Fibroblast of lung (primary cell): ENCODE data around the gene C1S. TPM values are rescaled to one million over a fixed set of nuclear protein-coding genes. Genes with fewer than 3 reads are reported as not detected.

Experiments
- DNase-seq, 2 donors: peaks; one replicate each; pipeline versions ENCODE4 v3.0.0 to v3.0.0-alpha.2; 2010; ENCODE audit warnings: low read depth in 2 of 2
- H2AFZ ChIP-seq: 2 replicates; pipeline ENCODE4 v1.5.1; 2012; ENCODE audit warnings: low read length, control low read depth, inconsistent platforms
- H3K27ac ChIP-seq: 2 replicates; pipeline ENCODE4 v1.5.1; 2011; ENCODE audit warnings: low read length, control low read depth; ENCODE audit not compliant: insufficient read depth
- H3K27me3 ChIP-seq: 2 replicates; pipeline ENCODE4 v1.5.1; 2011; ENCODE audit warnings: mild to moderate bottlenecking, low read length; ENCODE audit not compliant: control insufficient read depth, insufficient read depth
- H3K36me3 ChIP-seq: 2 replicates; pipeline ENCODE4 v1.5.1; 2011; ENCODE audit warnings: low read length; ENCODE audit not compliant: control insufficient read depth, insufficient read depth
- H3K4me1 ChIP-seq: 2 replicates; pipeline ENCODE4 v1.5.1; 2011; ENCODE audit warnings: low read length; ENCODE audit not compliant: control insufficient read depth, insufficient read depth; ENCODE audit errors: extremely low read depth
- H3K4me2 ChIP-seq: 2 replicates; pipeline ENCODE4 v1.5.1; 2011; ENCODE audit warnings: low read length, control low read depth; ENCODE audit not compliant: insufficient read depth; ENCODE audit errors: extremely low read depth
- H3K4me3 ChIP-seq, 4 experiments: fragments of 200-600 bp in 1 of 4; sonication (generic) in 1 of 4; replicated peaks in 1 of 4; 2 replicates each; pipeline ENCODE4 v1.5.1; 2011 to 2016; ENCODE audit warnings: low read length in 4 of 4, low read depth in 3 of 4, mild to moderate bottlenecking in 3 of 4, control low read depth in 2 of 4, inconsistent platforms in 1 of 4, mixed read lengths in 1 of 4; ENCODE audit not compliant: insufficient read depth in 1 of 4; ENCODE audit errors: control extremely low read depth in 1 of 4
- H3K79me2 ChIP-seq: 2 replicates; pipeline ENCODE4 v1.5.1; 2012; ENCODE audit warnings: mild to moderate bottlenecking, low read length, inconsistent platforms; ENCODE audit not compliant: control insufficient read depth, insufficient read depth
- H3K9ac ChIP-seq: 2 replicates; pipeline ENCODE4 v1.5.1; 2011; ENCODE audit warnings: mild to moderate bottlenecking, low read length, control low read depth; ENCODE audit not compliant: insufficient read depth
- H3K9me3 ChIP-seq: 2 replicates; pipeline ENCODE4 v1.5.1; 2012; ENCODE audit warnings: low read depth, low read length; ENCODE audit not compliant: control insufficient read depth, insufficient read depth
- H4K20me1 ChIP-seq: 2 replicates; pipeline ENCODE4 v1.5.1; 2011; ENCODE audit warnings: low read length; ENCODE audit not compliant: control insufficient read depth, insufficient read depth; ENCODE audit errors: extremely low read depth
- CTCF ChIP-seq, 2 donors: IDR thresholded peaks in 1 of 2; conservative IDR thresholded peaks in 1 of 2; 1 replicate in 1 of 2; 2 replicates in 1 of 2; pipeline ENCODE4 v1.5.1; 2011 to 2012; ENCODE audit warnings: low read length in 2 of 2, control low read depth in 1 of 2, inconsistent platforms in 1 of 2, low read depth in 1 of 2, mild to moderate bottlenecking in 1 of 2
- EZH2 ChIP-seq: IDR thresholded peaks from 2 replicates; pipeline ENCODE4 v1.5.1; 2012; ENCODE audit warnings: low read length, control low read depth, mild to moderate bottlenecking; ENCODE audit errors: missing control alignments
- polyA plus RNA-seq, 2 donors: library from polyadenylated mRNA; depleted of rRNA in 1 of 2; stranded (reverse) in 1 of 2; unstranded in 1 of 2; fragments of >200 nt; gene quantifications; 2 replicates each; pipeline ENCODE4 v1.2.1, GENCODE V29; 2011 to 2012; ENCODE audit warnings: missing spikeins in 1 of 2
- total RNA-seq: library from RNA; depleted of rRNA; stranded (reverse); fragments of >200 nt; gene quantifications from 2 replicates; pipeline ENCODE4 v1.2.1, GENCODE V29; 2014

Gene C1S
- total and polyA plus RNA-seq, 2 donors (not counting 1 experiment from before 2014, with no cell fraction given) = 507 to 997 TPM

DNA sequence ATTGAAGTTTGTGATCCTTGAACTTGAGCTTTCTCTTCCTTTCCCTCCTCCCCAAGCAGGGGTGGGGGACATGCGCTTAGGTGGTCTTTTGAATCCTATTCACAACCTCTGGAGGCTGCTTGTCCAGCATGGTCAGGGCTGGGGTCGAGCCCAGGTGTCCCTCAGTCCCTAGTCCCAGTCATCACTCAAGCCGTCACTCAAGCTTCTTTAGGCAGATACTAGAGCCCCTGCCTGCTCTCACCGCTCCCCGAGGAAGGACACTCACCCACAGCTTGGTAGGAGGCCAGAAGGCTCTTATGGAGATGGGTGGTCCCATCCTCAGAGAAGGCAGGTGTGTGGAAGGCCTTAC, 49.0 kb downstream of the C1S start:
- H2AFZ ChIP-seq = no peak overlapping the region
- H4K20me1 ChIP-seq = no peaks in the 10 kb centered on the region
- peak overlapping the region; percentile 57 to 85 (median 77) for H3K4me3 ChIP-seq
- peaks cover 2% of the 10 kb centered on the region for H3K36me3 ChIP-seq
- DNase-seq = no peak
- TF ChIP-seq CTCF (conservative IDR thresholded peaks at IDR 0.05 in 1 of 2, IDR thresholded peaks at IDR 0.05 in 1 of 2; ENCODE audit: low read depth in 1 of 2, low read length in 2 of 2) = no peak
- no peaks in the 10 kb centered on the region for H3K9me3 ChIP-seq
- peak overlapping the region; percentile 97 for H3K27ac ChIP-seq
- H3K4me1 ChIP-seq = peaks cover 5% of the 10 kb centered on the region
- no peaks in the 10 kb centered on the region for H3K27me3 ChIP-seq
- peaks cover 11% of the 10 kb centered on the region for H3K79me2 ChIP-seq
- H3K9ac ChIP-seq = peak overlapping the region; percentile 87
- H3K4me2 ChIP-seq = peak overlapping the region; percentile 88

DNA sequence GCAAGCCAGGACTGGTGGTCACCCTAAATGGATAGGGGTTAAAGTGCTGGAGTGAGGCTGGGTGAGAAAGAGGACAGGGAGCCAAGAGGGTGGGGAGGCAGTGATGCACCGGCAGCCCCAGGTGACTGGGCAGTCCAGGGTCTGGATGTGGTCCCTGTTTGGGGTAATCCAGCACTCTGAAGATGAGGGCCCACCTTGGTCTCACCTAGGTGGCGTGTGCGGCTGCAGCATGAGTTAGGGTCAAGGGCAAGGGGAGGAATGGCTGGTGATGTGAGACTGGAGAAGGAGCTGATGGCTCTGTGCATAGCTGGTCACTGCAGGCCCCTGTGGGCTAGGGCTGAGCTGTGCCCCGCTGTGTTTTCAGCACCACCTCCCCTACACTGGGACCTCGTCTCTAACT, 50.1 kb downstream of the C1S start:
- Histone ChIP-seq H3K36me3 (peaks cover 2% of the 10 kb centered on the region), H3K27me3 (no peaks in the 10 kb centered on the region), H4K20me1 (no peaks in the 10 kb centered on the region), H3K27ac (no peak overlapping the region), H3K4me3 (no peak overlapping the region), H3K9me3 (no peaks in the 10 kb centered on the region), H2AFZ (no peak overlapping the region), H3K4me2 (no peak overlapping the region), H3K79me2 (peaks cover 11% of the 10 kb centered on the region), H3K4me1 (peaks cover 5% of the 10 kb centered on the region), H3K9ac (no peak overlapping the region)
- TF ChIP-seq EZH2 (no peak), CTCF (conservative IDR thresholded peaks at IDR 0.05 in 1 of 2, IDR thresholded peaks at IDR 0.05 in 1 of 2; ENCODE audit: low read depth in 1 of 2, low read length in 2 of 2) (no peak)
- no peak for DNase-seq

GRCh38 chr12:7112041-7112440, 51.5 kb downstream of the C1S start:
- Histone ChIP-seq H2AFZ (no peak overlapping the region), H3K9me3 (no peaks in the 10 kb centered on the region), H3K27me3 (no peaks in the 10 kb centered on the region), H4K20me1 (no peaks in the 10 kb centered on the region), H3K79me2 (peaks cover 10% of the 10 kb centered on the region), H3K4me2 (no peak overlapping the region), H3K27ac (no peak overlapping the region), H3K9ac (no peak overlapping the region), H3K36me3 (peaks cover 4% of the 10 kb centered on the region), H3K4me1 (peaks cover 5% of the 10 kb centered on the region), H3K4me3 (no peak overlapping the region)
- TF ChIP-seq EZH2 = no peak
- no peak for TF ChIP-seq CTCF (conservative IDR thresholded peaks at IDR 0.05 in 1 of 2, IDR thresholded peaks at IDR 0.05 in 1 of 2; ENCODE audit: low read depth in 1 of 2, low read length in 2 of 2)
- no peak for DNase-seq
